HG02870 (cell line): ENCODE data around the gene PEX14.

ENCODE experiments used
- ATAC-seq: cut with Tn5 transposase; IDR thresholded peaks from one replicate; pipeline ENCODE4 v1.9.1; 2021; ENCODE audit warnings: mild to moderate bottlenecking, moderate library complexity; ENCODE audit not compliant: unreplicated experiment

Gene PEX14

GRCh38 chr1:10629816-10630571, 155.2 kb downstream of the PEX14 start:
- ATAC-seq, result no peak

- ATAC-seq, result no peak
Measured at GRCh38 chr1:10630661-10631120, 155.9 kb downstream of the PEX14 start.

GRCh38 chr1:10631121-10631810, 156.5 kb downstream of the PEX14 start:
- ATAC-seq, result no peak

GRCh38 chr1:10631811-10632593, 157.3 kb downstream of the PEX14 start:
- no peak for ATAC-seq

DNA sequence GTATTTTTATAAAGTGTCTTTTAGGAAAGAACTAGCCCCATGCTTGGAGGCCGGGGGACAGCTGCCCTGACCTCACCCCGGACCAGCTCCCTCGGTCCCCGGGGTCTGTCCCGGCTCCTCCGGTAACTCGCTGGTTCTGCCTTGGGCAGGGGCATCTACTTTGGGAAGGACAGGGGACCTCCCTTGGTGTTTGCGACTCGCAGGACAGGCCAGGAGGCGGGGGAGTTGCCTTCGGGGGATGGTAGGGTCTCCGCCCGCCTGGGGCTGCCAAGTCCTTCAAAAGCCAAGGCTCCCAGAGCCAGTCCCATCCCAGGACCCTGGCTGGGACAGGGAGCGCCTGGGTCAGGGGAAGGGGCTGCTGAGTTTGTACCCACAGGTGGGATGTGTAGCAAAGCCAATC, 157.9 kb downstream of the PEX14 start:
- no peak for ATAC-seq

DNA sequence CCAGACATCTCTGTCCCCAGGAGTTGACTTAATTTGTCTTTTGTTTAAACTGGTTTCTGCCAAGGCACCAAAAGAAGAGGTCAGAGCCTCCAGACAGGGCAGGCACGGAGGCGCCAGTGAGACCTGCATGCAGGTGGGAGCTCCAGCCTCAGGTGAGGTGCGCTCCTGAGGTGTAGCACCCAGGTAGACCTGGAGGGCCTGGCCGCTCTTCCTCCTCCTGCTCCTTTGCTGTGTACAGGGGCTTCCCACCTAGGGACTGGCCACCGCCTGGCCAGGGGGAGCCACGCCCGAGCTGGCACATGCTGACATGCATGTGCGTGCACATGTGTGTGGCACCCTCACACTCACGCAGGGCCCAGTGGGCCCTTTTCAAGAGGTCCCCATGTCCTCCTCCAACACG, 158.7 kb downstream of the PEX14 start:
- no peak for ATAC-seq

DNA sequence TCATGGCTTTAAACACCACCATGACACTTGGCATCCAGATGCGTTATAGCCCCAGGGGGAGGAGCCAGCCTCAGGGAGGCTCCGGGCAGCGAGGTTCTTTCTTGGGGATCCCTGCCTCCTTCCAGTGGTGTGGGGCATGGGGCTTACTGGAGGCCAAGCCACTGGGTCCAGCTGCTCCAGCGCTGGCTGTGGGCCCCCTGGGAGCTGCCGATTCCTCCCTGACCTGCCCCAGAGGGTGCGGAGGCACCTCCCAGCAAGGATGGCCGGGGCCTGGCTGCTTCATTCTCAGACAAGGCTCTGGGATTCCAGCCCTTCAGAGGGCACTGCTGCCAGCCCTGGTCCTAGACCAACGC, 159.3 kb downstream of the PEX14 start:
- ATAC-seq, result no peak

- ATAC-seq, result no peak
Measured at GRCh38 chr1:10634428-10635084, 159.8 kb downstream of the PEX14 start.

DNA sequence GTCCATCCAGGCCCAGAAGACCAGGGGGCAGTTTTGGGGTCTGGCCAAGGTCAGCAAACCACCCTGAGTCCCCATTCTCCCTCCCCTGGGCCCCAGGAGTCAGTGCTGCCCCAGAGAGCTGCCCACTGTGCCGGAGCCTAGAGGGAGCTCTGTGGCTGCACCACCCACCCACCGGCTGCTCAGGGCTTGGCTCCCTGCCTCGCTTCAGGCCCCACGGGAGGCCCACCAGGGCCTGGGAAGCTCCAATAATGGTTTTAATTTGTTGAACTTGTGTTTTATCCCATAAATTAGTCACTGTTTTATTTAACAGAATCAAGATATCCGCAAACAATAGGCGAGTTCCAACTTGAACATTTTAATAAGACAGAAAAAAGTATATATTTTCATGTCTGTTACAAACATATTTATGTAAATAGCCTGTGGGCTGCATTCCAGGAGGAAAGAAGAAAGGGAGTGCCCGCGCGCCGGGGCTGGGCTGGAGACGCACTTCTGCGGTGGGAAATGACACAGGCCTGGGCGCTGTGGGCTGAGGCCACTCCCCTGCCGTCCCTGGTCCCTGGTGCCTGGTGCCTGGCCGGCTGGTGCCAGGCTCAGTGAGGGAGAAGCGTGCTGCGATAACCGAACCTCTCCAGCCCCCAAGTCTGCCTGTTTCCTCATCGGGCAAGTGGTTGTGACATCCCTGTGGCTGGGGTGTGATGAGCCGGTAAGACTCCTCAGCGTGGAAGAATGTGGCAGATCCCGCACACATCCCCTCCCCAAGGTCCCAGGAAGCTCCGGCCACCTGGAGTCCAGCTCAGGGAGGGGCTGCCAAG, 160.5 kb downstream of the PEX14 start:
- ATAC-seq, result no peak

GRCh38 chr1:10635992-10636391, 161.2 kb downstream of the PEX14 start:
- no peak for ATAC-seq

DNA sequence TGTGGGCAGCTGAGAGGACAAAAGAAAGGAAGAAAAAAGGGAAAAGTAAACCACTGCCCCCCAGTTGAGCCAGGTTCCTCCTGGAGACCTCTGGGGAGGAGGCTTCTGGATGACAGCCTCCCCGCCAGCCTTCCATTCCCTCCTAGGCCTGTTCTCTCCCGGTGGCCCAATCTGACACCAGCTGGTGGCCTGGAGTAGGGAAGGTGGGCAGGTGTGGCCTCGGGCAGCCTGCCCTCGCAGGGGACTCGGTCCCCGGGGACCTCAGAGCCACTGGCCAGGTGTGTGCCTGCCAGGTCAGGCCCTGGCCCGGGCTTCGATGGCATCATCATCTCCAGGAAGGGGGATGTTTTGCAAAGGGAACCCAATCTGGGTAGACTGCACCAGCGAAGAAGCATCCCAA, 162.7 kb downstream of the PEX14 start:
- no peak for ATAC-seq

DNA sequence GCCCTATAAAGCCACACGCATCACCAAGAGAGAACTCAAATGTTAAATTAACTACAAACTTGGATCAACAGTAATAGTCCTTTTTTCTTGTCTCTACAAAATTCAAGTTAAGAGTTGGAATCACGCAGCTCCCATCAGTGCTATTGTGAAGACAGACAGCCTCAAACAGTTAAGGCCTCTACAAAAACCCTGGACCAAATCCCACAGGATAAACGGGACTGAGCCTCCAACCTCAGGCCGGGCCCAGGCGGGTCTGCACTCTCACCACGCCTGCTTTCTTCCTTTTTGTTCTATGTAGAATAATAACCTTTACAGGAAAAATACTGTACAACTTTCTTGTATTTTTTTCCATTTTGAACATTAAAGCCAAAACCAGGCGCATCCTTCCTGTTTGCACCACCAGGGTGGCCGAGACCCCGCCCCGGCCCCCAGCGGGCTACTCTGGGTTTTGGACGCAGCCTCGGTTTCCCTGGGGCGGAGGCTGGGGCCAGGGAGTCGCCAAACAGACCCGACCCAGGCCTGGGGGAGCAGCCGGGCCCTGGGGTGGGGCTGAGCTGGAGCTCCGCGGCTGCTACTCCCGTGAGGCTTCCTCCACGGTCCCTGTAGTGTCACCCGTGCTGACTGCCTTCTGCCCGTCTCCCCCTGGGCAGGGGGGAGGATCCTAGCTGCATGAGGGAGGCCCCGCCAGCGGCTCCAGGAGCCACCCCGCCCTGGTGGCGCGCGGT, 163.2 kb downstream of the PEX14 start:
- no peak for ATAC-seq

GRCh38 chr1:10638559-10639005, 163.8 kb downstream of the PEX14 start:
- ATAC-seq, result no peak

- ATAC-seq, result no peak
Measured at GRCh38 chr1:10639011-10639774, 164.4 kb downstream of the PEX14 start.

GRCh38 chr1:10639775-10640578, 165.2 kb downstream of the PEX14 start:
- ATAC-seq, result no peak

DNA sequence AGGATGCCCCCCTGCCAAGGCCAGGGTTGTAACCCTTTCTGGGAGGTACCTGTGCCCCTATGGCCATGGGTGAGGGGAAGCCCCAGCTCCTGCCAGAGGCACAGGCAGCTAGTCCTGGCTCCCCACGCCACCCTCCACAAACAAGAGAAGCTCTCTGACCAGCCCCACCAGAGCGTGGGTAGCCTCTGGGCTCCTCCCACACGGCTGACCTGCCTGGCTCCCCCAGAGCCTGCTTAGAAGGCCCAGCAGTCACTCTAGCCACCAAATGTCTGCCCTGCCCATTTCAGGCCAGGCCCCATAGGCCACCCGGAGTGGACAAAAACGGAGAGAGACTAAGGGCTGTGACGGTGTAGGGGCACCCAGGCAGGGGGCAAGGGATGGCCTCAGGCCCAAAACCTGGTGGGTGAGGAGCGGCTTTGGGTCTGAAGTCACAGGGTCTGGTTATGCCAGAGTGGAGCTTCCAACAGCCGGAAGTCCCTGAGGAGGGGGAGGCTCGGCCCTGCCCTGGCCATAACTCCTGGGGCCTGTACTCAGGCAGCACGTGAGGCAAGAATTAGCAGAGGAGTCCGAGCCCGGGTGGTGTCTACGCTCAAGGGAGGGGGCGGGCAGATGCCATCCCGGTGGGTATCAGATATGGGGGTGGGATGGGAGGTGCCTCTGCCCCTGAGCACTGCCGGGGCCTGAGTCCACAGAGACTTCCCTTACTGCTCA, 166.2 kb downstream of the PEX14 start:
- no peak for ATAC-seq

DNA sequence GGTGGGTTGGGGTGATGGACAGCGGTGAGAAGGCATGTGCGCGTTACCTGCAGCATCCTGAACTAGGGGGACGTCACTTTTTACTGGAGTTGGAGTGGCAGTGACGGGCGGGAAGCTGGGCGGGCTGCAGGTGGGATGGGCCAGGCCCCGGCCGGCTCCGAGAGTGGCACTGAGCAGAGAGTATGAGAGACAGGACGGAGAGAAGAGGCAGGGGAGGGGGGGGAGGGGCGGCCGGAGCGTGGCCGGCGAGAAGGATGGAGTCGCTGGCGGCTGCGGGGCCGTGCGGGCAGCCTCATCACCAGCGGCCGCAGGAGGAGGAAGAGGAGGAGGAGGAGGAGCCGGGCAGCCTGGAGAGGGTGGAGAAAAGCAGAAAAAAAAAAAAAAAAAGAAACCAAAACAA, 167.2 kb downstream of the PEX14 start:
- ATAC-seq, result no peak
